Activated CD8-positive, alpha-beta memory T cell treated with anti-CD3 and anti-CD28 coated beads for 1 hour (primary cell): ENCODE results near the gene RBM14.

Source experiments
- DNase-seq, 2 donors: peaks; one replicate each; pipeline ENCODE4 v3.0.0-alpha.2; 2020; ENCODE audit warnings: low read depth in 1 of 2; ENCODE audit errors: extremely low read depth in 1 of 2

RBM14 gene

DNA sequence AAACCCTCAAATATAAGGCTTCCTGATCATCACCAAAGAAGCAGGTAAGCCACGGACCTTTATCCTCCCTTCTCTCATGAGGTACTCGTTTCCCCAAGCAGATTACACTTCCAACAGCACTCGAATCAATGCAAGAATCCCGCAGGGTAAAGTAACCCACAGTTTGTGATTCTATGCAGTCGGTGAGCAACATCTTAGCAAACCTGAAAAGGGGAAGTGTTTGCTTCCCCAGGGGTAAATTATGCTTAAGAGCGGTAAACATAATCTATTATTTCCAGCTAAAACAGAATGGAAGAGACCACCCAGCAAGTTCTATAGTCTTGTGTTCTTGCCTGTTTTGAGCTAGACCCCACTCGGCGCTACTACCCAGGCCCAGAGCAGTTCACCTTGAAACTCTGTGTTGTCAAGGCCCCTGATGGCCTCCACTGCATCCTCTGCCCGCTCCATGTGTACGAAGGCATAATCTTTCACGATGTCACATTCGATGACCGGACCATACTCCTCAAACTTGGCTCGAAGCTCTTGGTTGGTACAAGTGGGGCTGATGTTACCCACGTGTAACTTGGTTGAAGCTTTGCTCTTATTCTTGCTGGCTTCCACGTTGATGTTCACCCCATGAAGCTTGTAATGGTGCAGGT is 60.0 kb downstream of the RBM14 start:
- DNase-seq, result no peak
